ENCODE measurements around the gene PCID2.

PCID2 gene

DNA sequence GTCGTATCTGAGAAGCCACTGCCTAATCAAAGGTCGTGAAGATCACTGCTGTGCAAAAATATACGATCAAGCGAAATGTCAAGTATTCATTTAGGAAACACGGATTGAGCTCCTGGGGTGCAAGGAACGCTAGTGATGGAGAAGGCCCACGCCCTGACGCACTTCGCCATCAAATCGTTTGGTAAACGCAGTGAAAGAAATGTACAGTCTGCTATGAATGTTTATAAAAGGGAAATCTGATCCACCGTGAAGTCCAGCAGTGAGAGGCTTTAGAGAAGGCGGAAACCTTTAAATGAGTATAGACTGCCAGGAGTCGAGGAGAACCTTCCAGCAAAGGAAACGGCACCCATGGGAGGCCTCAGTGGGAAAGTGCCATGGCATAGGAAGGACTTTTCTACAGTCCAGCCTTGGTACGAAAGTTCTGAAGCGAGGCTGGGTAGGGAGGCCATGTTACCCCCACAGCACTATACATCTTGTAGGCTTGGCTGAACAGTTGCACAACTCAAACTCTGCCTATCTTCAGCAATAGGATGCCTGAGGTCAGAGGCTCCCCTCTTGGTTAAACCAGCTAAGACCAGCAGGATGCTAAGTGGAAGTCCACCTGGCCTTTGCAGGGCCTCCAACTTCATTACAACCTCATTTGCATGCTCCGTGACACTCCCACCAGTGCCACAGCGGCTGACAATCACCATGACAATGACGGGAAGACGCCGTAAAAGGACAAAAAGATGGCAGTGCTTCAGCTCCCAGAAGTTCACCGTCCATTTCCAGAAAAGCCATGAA lies 20.4 kb downstream of the PCID2 start:
- DNase-seq (ENCODE audit: low read depth in 2 of 3, low spot score in 1 of 3) = no peak

GRCh38 chr13:113187263-113187669 lies 21.2 kb downstream of the PCID2 start:
- peak; percentile 59 to 64 (median 59) for DNase-seq (ENCODE audit: low read depth in 2 of 3, low spot score in 1 of 3)

DNA sequence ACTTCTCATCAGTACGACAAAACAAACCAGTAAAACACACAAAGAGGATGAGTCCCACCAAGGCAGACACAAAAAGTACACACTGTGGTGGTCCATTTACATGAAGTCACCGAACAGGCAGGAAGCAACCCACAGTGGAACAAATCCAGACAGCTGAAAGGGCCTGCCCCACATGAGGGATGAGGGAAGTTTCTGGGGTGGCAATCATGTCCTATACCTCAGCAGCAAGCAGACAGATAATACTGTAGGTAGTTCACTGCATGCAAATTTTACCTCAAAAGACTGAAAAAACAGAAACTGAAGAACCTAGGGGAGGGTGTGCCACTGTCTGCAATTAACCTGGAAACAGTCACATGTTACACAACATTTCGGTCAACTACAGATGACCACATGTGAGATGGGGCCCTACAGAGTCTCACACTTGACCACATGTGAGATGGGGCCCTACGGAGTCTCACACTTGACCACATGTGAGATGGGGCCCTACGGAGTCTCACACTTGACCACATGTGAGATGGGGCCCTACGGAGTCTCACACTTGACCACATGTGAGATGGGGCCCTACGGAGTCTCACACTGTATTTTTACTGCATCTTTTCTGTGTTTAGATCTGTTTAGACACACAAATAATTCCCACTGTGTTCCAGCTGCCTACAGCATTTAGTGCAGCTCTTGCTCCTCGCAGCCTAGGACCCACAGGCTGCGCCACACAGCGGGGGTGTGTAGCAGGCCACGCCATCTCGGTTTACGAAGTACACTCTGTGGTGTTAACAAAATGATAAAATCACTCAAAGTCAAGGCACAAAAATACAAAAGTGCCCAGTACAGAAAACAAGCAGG lies 22.2 kb downstream of the PCID2 start:
- DNase-seq (ENCODE audit: low read depth in 2 of 3, low spot score in 1 of 3) = no peak

- no peak for DNase-seq (ENCODE audit: low read depth in 2 of 3, low spot score in 1 of 3)
Measured at GRCh38 chr13:113184568-113185440, 23.7 kb downstream of the PCID2 start.

DNA sequence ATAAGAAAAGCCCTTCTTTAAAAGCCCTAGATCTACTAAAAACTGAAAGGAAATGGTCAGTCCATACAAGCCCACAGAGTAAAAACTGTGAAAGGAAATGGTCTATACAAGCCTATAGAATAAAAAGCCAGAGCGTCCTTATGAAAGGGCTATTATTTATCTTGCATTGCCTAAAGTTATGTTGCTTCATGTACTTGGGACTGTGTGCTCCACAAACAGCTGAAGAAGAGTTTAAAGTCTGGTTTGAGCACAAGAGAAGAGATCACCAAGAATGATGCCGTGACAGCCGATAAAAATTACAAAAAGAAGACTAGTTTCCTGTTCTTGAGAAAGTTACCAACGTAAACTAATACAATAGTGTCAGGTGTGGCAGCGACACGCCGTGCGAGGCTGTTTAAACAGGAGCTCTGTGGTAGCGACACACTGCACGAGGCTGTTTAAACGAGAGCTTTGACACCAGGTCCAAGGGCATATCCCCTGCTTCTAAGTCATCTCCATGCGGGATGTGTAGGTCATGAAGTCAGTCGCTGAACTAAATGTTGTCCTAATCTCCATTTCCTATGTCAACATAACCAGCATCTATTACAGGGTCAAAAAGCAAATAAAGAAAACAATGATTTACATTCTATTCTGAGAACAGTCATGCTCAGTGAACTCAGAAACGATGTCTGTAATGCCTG lies 24.9 kb downstream of the PCID2 start:
- DNase-seq (ENCODE audit: low read depth in 2 of 3, low spot score in 1 of 3) = no peak

GRCh38 chr13:113182046-113182445 lies 26.4 kb downstream of the PCID2 start:
- DNase-seq (ENCODE audit: low read depth in 2 of 3, low spot score in 1 of 3) = no peak

GRCh38 chr13:113179374-113180230 lies 28.9 kb downstream of the PCID2 start:
- DNase-seq (ENCODE audit: low read depth in 2 of 3, low spot score in 1 of 3) = no peak

DNA sequence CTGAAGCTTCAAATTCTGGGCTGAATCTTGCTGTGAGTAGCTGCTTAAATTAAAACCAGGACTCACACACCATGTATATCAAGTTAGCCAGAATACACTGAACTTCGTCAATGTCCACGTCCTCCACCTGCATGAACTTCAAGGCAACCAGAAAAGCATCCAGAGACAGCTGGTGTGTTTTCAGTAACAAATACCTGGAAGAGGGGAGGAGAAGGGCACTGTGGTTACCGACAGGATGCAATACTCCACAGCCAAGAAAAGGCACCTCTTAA lies 29.6 kb downstream of the PCID2 start:
- DNase-seq (ENCODE audit: low read depth in 2 of 3, low spot score in 1 of 3) = no peak

- no peak for DNase-seq (ENCODE audit: low read depth in 2 of 3, low spot score in 1 of 3)
Measured at GRCh38 chr13:113178070-113178895, 30.2 kb downstream of the PCID2 start.

DNA sequence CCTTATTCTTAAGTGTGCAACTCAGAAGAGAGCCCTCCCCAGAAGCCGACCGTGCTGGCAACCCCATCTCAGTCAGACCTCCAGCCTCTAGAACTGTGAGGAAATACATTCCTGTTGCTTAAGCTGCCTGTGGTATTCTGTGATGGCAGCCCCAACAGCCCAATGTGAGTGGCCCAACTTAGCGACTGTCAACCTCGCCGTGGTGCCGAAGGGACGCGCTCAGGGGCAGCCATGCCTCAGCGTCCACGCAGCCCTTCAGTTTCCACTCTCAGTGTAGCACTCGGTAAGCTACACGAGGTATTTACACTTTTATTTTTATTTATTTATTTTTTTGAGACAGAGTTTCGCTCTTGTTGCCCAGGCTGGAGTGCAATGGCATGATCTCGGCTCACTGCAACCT lies 31.6 kb downstream of the PCID2 start:
- no peak for DNase-seq (ENCODE audit: low read depth in 2 of 3, low spot score in 1 of 3)

- DNase-seq (ENCODE audit: low read depth in 2 of 3, low spot score in 1 of 3) = no peak
Measured at GRCh38 chr13:113176280-113176679, 32.2 kb downstream of the PCID2 start.

DNA sequence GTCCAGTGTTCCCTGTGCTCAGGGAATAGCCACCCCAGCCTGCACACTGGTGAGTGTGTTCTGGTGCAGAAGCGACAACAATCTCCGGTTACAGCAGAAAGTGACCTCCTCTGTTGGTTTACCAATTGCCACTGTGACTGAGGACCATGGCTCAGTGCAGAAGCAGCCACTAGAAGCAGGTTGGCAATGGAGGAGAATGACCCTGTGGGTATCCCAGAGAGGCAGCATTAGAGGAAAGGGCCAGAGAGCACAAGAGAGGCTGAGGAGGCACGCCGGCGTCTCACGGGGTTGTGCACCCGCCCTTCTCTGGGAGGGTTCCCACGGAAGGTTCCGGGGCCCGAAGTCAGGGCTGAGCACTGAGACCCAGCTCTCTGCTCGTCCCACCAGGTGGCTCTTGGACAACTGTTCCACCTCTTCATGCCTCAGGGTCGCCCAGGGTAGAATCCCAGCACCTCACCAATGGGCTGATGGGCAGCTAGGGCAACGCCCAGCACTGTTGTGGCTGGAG lies 36.0 kb downstream of the PCID2 start:
- DNase-seq (ENCODE audit: low read depth in 2 of 3, low spot score in 1 of 3) = no peak

DNA sequence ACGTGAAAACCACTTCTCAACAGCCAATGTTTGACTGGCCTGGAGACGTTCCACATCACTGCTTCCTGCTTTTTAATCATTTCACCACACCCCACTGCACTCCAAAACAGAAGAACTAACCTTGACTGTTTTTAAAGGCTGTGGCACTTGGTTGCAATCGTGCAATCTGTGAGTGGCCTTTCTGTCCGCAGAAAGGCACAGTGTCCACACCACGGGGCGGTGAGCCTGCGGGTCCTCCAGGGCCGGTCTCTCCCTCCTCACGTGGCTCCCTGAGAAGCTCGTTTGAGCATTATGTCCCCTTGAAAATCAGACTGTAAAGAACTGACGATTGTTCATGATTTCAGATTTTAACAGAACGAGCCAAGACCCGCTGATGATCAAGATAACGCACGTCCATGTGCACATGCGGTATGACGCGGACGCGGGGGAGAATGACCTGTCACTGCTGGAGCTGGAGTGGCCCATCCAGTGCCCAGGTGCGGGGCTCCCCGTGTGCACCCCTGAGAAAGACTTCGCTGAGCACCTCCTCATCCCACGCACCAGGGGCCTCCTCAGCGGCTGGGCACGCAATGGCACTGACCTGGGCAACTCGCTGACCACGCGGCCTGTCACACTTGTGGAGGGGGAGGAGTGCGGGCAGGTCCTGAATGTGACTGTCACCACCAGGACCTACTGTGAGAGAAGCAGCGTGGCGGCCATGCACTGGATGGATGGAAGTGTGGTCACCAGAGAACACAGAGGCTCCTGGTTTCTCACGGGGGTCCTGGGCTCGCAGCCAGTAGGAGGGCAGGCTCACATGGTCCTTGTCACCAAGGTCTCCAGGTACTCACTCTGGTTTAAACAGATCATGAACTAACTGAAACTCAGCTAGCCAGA lies 37.0 kb downstream of the PCID2 start:
- no peak for DNase-seq (ENCODE audit: low read depth in 2 of 3, low spot score in 1 of 3)

DNA sequence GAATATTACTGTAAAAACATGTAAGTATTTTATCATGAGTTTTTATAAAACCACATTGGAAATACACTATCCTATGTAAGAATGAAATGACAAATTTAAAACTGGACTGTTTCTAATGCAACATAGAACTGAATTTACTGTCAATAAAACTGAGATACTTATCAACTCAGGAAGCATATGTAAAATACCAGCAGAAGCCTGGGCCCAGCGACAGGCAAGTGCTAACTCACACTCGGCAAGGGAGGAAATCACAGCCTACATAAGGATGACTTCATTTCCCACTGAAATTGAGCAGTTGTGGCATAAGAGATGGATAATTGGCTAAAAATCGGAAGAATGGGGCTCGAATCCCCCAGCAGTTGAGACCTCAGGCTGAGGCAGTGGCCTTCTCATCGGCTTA lies 38.0 kb downstream of the PCID2 start:
- DNase-seq (ENCODE audit: low read depth in 2 of 3, low spot score in 1 of 3) = no peak

GRCh38 chr13:113169277-113170272 lies 38.9 kb downstream of the PCID2 start:
- no peak for DNase-seq (ENCODE audit: low read depth in 2 of 3, low spot score in 1 of 3)

- no peak for DNase-seq (ENCODE audit: low read depth in 2 of 3, low spot score in 1 of 3)
Measured at GRCh38 chr13:113168211-113168610, 40.3 kb downstream of the PCID2 start.

DNA sequence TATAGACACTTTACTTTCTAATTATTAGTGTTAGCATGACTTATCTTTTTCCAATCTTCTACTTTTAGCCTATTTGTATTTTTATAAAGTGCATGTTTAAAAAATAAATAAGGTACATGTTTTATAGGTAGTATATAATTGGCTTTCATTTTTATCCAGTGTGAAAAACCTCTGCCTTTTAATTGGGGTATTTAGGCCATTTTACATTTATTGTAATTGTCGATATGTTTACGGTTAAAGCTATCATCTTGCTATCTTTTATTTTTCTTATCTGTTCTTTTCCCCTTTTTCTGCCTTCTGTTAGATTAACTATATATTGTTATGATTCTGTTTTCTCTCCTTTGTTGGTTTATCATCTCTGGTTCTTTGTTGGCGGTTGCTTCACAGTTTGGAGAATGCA lies 40.9 kb downstream of the PCID2 start:
- DNase-seq (ENCODE audit: low read depth in 2 of 3, low spot score in 1 of 3) = no peak

Data from stimulated activated CD4-positive, alpha-beta T cell treated with anti-CD3 and anti-CD28 coated beads, Interleukin-12 subunit alpha, Interleukin-12 subunit beta, amount 100 ng/mL, for 48 hours (primary cell).